SU-DHL-6 (cell line): Measurements from ENCODE around the gene SLC38A1.
A peak's percentile ranks its signal among the peaks of the same experiment; 100 is the strongest.

Source experiments
- H2AFZ ChIP-seq: fragments of 200-600 bp; sonication (generic); 2 replicates; pipeline ENCODE4 v1.6.1; 2014; ENCODE audit warnings: low read depth, mild to moderate bottlenecking, moderate library complexity, mixed read lengths, antibody characterized with exemption, low read length; ENCODE audit not compliant: severe bottlenecking
- H3F3A ChIP-seq: fragments of 200-600 bp; shearing (Covaris generic); 2 replicates; pipeline ENCODE4 v1.6.0; 2016; ENCODE audit warnings: antibody characterized with exemption, mild to moderate bottlenecking; ENCODE audit not compliant: insufficient read depth
- H3K27ac ChIP-seq: fragments of 200-600 bp; sonication (generic); 2 replicates; pipeline ENCODE4 v1.5.1; 2016; ENCODE audit warnings: low read depth, mild to moderate bottlenecking, low read length, moderate library complexity, mixed read lengths
- H3K27me3 ChIP-seq: fragments of 200-600 bp; sonication (generic), shearing (Covaris generic); 2 replicates; pipeline ENCODE4 v1.6.0; 2014; ENCODE audit warnings: mild to moderate bottlenecking, low read length
- H3K36me3 ChIP-seq: fragments of 200-600 bp; sonication (generic); 2 replicates; pipeline ENCODE4 v1.6.1; 2014; ENCODE audit warnings: mild to moderate bottlenecking, low read length, mixed read lengths
- H3K4me2 ChIP-seq: fragments of 300-600, 200-600 bp; shearing (Covaris generic), sonication (generic); 2 replicates; pipeline ENCODE4 v1.6.0; 2014; ENCODE audit warnings: low read length, low read depth, mild to moderate bottlenecking; ENCODE audit not compliant: poor library complexity, severe bottlenecking
- H3K4me3 ChIP-seq: fragments of 200-600 bp; sonication (generic); 2 replicates; pipeline ENCODE4 v1.5.1; 2014; ENCODE audit warnings: antibody characterized with exemption, low read length, mild to moderate bottlenecking, mixed read lengths; ENCODE audit not compliant: insufficient read depth, poor library complexity, severe bottlenecking
- H3K79me2 ChIP-seq: fragments of 200-600 bp; sonication (generic); 2 replicates; pipeline ENCODE4 v1.6.1; 2014; ENCODE audit warnings: mild to moderate bottlenecking, low read length, moderate library complexity; ENCODE audit not compliant: insufficient read depth
- H3K9ac ChIP-seq: fragments of 200-600 bp; sonication (generic); 2 replicates; pipeline ENCODE4 v1.7.0; 2014; ENCODE audit warnings: mild to moderate bottlenecking, low read length
- H3K9me2 ChIP-seq: fragments of 200-600 bp; sonication (generic); replicated peaks from 2 replicates; pipeline ENCODE4 v1.6.1; 2014; ENCODE audit warnings: low read length; ENCODE audit not compliant: insufficient read depth
- H3K9me3 ChIP-seq: fragments of 200-600 bp; sonication (generic); 2 replicates; pipeline ENCODE4 v1.6.1; 2014; ENCODE audit warnings: low read length, mixed read lengths; ENCODE audit not compliant: insufficient read depth
- H4K20me1 ChIP-seq: fragments of 200-600 bp; sonication (generic); 2 replicates; pipeline ENCODE4 v1.6.1; 2014; ENCODE audit warnings: low read depth, mild to moderate bottlenecking, antibody characterized with exemption, low read length, moderate library complexity, mixed read lengths
- CTCF ChIP-seq: fragments of 200-600 bp; sonication (generic); IDR thresholded peaks from one replicate; pipeline ENCODE4 v1.5.1; 2017; ENCODE audit warnings: antibody characterized with exemption, mild to moderate bottlenecking, low read length, moderate library complexity; ENCODE audit not compliant: insufficient read depth, poor library complexity, severe bottlenecking
- EZH2phosphoT487 ChIP-seq: fragments of 200-600 bp; sonication (generic), shearing (Covaris generic); conservative IDR thresholded peaks from 2 replicates; pipeline ENCODE4 v1.6.1; 2018; ENCODE audit warnings: mild to moderate bottlenecking, antibody characterized with exemption, low read length, moderate library complexity, mixed read lengths

SLC38A1 gene

DNA sequence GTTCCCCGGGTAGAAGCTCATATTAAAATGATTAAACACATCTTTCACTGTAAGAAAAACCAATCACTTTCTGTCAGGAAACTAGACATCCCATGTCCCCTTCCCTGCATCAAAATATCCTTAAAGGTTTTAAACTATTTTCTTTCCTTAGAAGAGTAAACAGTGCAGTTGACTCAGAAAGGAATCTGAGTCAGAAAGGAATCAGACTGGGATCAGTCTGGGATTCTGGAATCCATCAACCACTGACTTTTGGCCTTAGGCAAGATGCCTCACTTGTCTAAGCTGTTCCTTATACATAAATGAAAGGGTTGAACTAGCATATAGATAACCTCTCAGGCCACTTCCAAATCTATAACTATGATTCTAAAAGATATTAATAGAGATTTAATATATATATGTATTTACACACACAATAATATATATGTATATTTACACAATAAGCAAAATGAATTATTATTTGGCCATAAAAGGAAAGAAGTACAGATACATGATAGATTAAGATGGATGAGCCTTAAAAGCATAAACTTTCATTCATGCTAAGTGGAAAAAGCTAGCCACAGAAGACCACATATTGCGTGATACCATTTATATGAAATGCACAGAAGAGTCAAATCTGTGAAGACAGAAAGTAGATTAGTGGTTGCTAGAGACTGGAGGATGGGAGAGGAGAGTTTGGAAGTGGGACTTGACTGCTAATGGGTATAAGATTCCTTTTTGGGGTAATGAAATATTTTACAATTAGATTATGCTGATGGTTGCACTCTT lies 114.4 kb downstream of the SLC38A1 start:
- Histone ChIP-seq H3K4me3 (no peak overlapping the region), H4K20me1 (no peaks in the 10 kb centered on the region), H3K9me3 (no peaks in the 10 kb centered on the region; the same call in 1 of the 2 replicates), H3K79me2 (no peaks in the 10 kb centered on the region), H3K9me2 (no peaks in the 10 kb centered on the region), H3K36me3 (no peaks in the 10 kb centered on the region), H3K27me3 (no peaks in the 10 kb centered on the region), H2AFZ (no peak overlapping the region), H3F3A (no peaks in the 10 kb centered on the region), H3K27ac (no peak overlapping the region), H3K4me2 (no peak overlapping the region), H3K9ac (no peak overlapping the region)
- TF ChIP-seq EZH2phosphoT487 (no peak), CTCF (no peak)

DNA sequence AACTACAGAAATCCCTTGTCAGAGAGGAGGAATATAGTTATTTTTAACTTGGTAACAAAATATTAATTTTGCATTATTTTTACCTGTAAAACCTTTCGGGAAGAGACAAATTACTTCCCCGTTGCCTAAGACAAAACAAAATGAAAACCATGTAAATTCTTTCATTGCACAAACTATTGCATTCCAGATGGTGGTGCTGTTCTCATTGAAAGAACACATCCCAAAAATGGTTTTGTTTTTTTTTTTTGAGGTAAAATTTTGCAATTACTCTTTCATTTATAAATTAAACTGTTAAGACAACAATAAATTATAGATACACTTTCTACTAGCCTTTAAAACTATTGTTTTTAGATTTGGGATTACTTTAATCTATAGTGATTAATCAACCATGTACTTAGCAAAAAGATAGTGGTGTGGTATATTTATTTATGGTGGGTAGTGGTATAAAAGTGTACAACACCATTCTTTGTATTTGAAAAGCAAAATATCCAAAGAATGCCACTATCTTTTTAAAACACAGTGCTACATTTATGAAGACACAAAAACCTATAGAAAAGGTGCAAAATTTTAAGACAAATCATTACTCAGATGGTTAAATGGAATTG lies 115.5 kb downstream of the SLC38A1 start:
- Histone ChIP-seq H3K9me3 (no peaks in the 10 kb centered on the region; the same call in 1 of the 2 replicates), H3F3A (no peaks in the 10 kb centered on the region), H3K9ac (no peak overlapping the region), H3K9me2 (no peaks in the 10 kb centered on the region), H3K27ac (no peak overlapping the region), H3K36me3 (no peaks in the 10 kb centered on the region), H3K79me2 (no peaks in the 10 kb centered on the region), H2AFZ (no peak overlapping the region), H4K20me1 (no peaks in the 10 kb centered on the region), H3K27me3 (no peaks in the 10 kb centered on the region), H3K4me3 (no peak overlapping the region), H3K4me2 (no peak overlapping the region)
- no peak for TF ChIP-seq EZH2phosphoT487
- peak; percentile 61 for TF ChIP-seq CTCF

- no peak overlapping the region for H3K9ac ChIP-seq
Observed at GRCh38 chr12:46152456-46152855, 116.4 kb downstream of the SLC38A1 start.

More at GRCh38 chr12:46152456-46152855, 116.4 kb downstream of the SLC38A1 start:
- Histone ChIP-seq H3K4me3 (no peak overlapping the region), H4K20me1 (no peaks in the 10 kb centered on the region), H2AFZ (no peak overlapping the region), H3K9me2 (no peaks in the 10 kb centered on the region), H3K9me3 (no peaks in the 10 kb centered on the region; the same call in 1 of the 2 replicates), H3K27ac (no peak overlapping the region), H3K79me2 (no peaks in the 10 kb centered on the region), H3K36me3 (no peaks in the 10 kb centered on the region), H3F3A (no peaks in the 10 kb centered on the region), H3K4me2 (no peak overlapping the region), H3K27me3 (no peaks in the 10 kb centered on the region)
- TF ChIP-seq CTCF (no peak), EZH2phosphoT487 (no peak)
